NCI-H1048 (cell line): Measurements from ENCODE around the gene C11orf54.
"Not testable (repeated sequence)": the region's sequence is repeated elsewhere in the genome, so short reads cannot be mapped to it uniquely, and the experiment has no call there.

ENCODE experiments used
- DNase-seq: peaks from one replicate; lab custom pipeline; 2025; lab: John Stamatoyannopoulos, UW

C11orf54 gene

GRCh38 chr11:93766504-93766903 lies 25.0 kb downstream of the C11orf54 start:
- no peak for DNase-seq

GRCh38 chr11:93767018-93767417 lies 25.5 kb downstream of the C11orf54 start:
- no peak for DNase-seq

- DNase-seq: no peak
These were observed 28.7 kb downstream of the C11orf54 start for GRCh38 chr11:93770160-93770559.

- DNase-seq: no peak
These were observed 30.7 kb downstream of the C11orf54 start for GRCh38 chr11:93772123-93772522.

GRCh38 chr11:93773045-93773477 lies 31.6 kb downstream of the C11orf54 start:
- DNase-seq: no peak

- no peak for DNase-seq
These were observed 32.2 kb downstream of the C11orf54 start for GRCh38 chr11:93773601-93774200.

- DNase-seq: not testable (repeated sequence)
These were observed 33.1 kb downstream of the C11orf54 start for GRCh38 chr11:93774560-93774959.

- DNase-seq: no peak
These were observed 33.8 kb downstream of the C11orf54 start for GRCh38 chr11:93775289-93775688.

- DNase-seq: no peak
These were observed 41.9 kb downstream of the C11orf54 start for GRCh38 chr11:93783362-93783761.

GRCh38 chr11:93783765-93784144 lies 42.3 kb downstream of the C11orf54 start:
- no peak for DNase-seq

- peak; percentile 90 for DNase-seq
These were observed 42.9 kb downstream of the C11orf54 start, which contains the start of gene MED17 for GRCh38 chr11:93784145-93784934. Gene MED17, plus strand, starts transcription at chr11:93784282. Its CDS starts 232 bp downstream, at chr11:93784514.

- no peak for DNase-seq
These were observed 43.5 kb downstream of the C11orf54 start for GRCh38 chr11:93784935-93785360.

- no peak for DNase-seq
These were observed 50.0 kb downstream of the C11orf54 start for GRCh38 chr11:93791493-93791892.

GRCh38 chr11:93796441-93797231 lies 55.2 kb downstream of the C11orf54 start:
- no peak for DNase-seq

GRCh38 chr11:93801366-93801765 lies 59.9 kb downstream of the C11orf54 start:
- DNase-seq: no peak

GRCh38 chr11:93804879-93805278 lies 63.4 kb downstream of the C11orf54 start:
- DNase-seq: no peak

- DNase-seq: no peak
These were observed 66.5 kb downstream of the C11orf54 start for GRCh38 chr11:93807980-93808379.

GRCh38 chr11:93813974-93814373 lies 72.5 kb downstream of the C11orf54 start:
- DNase-seq: no peak
